Measurements from ENCODE around the gene DDX10. TPM values are rescaled to one million over a fixed set of nuclear protein-coding genes. Genes with fewer than 3 reads are reported as not detected.

DDX10 gene
- total RNA-seq, 1 donor from 2014 or later: 18.3 TPM

GRCh38 chr11:108748968-108749367 is 84.1 kb downstream of the DDX10 start:
- Histone ChIP-seq H3K4me3 (no peak overlapping the region), H3K4me1 (no peaks in the 10 kb centered on the region), H3K36me3 (no peaks in the 10 kb centered on the region), H3K9me3 (no peaks in the 10 kb centered on the region), H3K27ac (no peak overlapping the region), H3K27me3 (no peaks in the 10 kb centered on the region)
- no peak for TF ChIP-seq CTCF (IDR thresholded peaks at IDR 0.05)
- ATAC-seq (no peak), DNase-seq (no peak)
- intact Hi-C loops (cut with DNase I): no loop called here

DNA sequence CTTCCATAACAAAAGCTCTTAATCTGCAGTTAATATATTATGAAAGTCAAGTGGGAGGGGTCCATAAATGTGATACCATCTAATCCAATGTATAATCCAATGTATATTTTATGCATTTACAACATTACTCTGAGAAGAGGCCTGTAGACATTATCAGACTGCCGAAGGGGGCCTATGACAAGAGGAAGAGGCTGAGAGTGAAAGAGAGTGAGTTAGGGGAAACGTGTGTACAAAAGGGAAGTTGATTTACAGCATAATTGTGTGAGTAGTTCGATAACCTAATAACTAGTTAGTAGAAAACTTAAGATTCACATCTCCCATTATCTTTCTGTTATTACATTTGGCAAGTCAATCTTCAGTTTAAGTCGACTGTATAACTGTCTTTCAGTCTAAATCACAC is 86.6 kb downstream of the DDX10 start:
- H3K4me1 ChIP-seq: peaks cover 6% of the 10 kb centered on the region
- no peaks in the 10 kb centered on the region for H3K27me3 ChIP-seq
- H3K4me3 ChIP-seq: no peak overlapping the region
- no peaks in the 10 kb centered on the region for H3K36me3 ChIP-seq
- ATAC-seq (no peak), DNase-seq (no peak)
- intact Hi-C loops (cut with DNase I): no loop called here
- TF ChIP-seq CTCF (IDR thresholded peaks at IDR 0.05): no peak
- H3K9me3 ChIP-seq: no peaks in the 10 kb centered on the region
- no peak overlapping the region for H3K27ac ChIP-seq

- no peak for ATAC-seq
- Histone ChIP-seq H3K27me3 (no peaks in the 10 kb centered on the region), H3K4me1 (peaks cover 6% of the 10 kb centered on the region), H3K27ac (no peak overlapping the region), H3K9me3 (no peaks in the 10 kb centered on the region), H3K4me3 (no peak overlapping the region), H3K36me3 (no peaks in the 10 kb centered on the region)
- intact Hi-C loops (cut with DNase I): no loop called here
- DNase-seq: no peak
- no peak for TF ChIP-seq CTCF (IDR thresholded peaks at IDR 0.05)
Observed at GRCh38 chr11:108752297-108752751, 87.5 kb downstream of the DDX10 start.

DNA sequence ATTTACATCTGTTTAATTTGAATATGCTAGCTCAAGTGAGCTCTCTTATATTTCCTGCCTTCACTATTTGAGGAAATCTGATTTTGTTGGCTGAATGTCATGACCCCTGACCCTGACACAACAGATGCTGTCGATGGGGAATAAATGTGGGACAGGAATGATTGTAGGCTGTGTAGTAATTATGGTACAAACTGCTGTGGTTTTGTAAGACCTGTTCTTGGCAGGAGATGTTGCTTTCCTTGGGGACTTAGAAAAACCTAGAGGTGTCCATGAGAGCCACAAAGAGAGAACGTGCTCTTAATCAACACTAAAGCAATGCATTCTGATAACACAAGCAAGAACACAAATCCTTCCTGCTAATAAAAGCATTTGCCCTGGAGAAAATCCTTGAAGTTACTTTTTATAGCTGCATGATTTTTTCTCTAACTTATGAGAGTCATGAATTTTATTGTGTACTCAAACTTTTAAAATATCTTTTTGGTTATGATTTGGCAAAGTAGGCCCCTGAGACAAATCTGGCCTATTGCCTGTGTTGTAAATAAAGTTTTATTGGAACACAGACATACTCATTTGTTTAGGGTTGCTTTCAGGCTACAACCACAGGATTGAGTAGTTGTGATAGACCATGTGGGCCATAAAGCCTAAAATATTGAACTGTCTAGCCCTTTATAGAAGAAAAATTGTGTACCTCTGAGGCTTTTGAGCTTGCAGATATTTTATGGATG is 90.2 kb downstream of the DDX10 start:
- intact Hi-C loops (cut with DNase I): no loop called here
- no peak for DNase-seq
- Histone ChIP-seq H3K27me3 (no peaks in the 10 kb centered on the region), H3K4me3 (no peak overlapping the region), H3K4me1 (peaks cover 6% of the 10 kb centered on the region), H3K9me3 (no peaks in the 10 kb centered on the region), H3K36me3 (no peaks in the 10 kb centered on the region), H3K27ac (no peak overlapping the region)
- ATAC-seq: no peak
- TF ChIP-seq CTCF (IDR thresholded peaks at IDR 0.05): no peak

DNA sequence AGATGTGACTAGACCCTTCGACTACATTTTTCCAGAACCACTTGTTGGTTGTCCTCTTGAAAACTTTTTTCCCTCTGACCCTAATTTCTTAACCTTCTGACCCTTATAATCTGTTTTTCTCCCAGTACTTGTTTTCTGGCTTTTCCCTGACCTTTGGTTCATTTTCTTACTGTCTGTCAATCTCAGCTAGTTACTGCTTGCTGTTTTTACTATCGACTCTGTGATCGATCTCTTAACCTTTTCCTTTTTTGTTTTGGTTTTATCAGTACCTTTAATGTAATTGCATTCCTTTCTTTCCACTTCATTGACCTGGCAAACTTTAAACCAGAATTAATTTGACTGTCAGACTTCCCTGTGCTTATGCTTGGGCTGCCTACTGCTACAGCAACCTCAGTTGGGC is 92.8 kb downstream of the DDX10 start:
- no peak for DNase-seq
- no peak for TF ChIP-seq CTCF (IDR thresholded peaks at IDR 0.05)
- no peak for ATAC-seq
- intact Hi-C loops (cut with DNase I): no loop called here
- Histone ChIP-seq H3K36me3 (no peaks in the 10 kb centered on the region), H3K9me3 (no peaks in the 10 kb centered on the region), H3K4me1 (peaks cover 6% of the 10 kb centered on the region), H3K27ac (no peak overlapping the region), H3K4me3 (no peak overlapping the region), H3K27me3 (no peaks in the 10 kb centered on the region)

GRCh38 chr11:108758458-108758857 is 93.6 kb downstream of the DDX10 start:
- Histone ChIP-seq H3K27me3 (no peaks in the 10 kb centered on the region), H3K4me3 (no peak overlapping the region), H3K4me1 (peaks cover 6% of the 10 kb centered on the region), H3K27ac (no peak overlapping the region), H3K36me3 (no peaks in the 10 kb centered on the region), H3K9me3 (no peaks in the 10 kb centered on the region)
- no peak for DNase-seq
- intact Hi-C loops (cut with DNase I): no loop called here
- no peak for TF ChIP-seq CTCF (IDR thresholded peaks at IDR 0.05)
- no peak for ATAC-seq

All from upper lobe of right lung (tissue), 1 donor.